MCF 10A (cell line): ENCODE data around the gene TELO2. TPM values are rescaled to one million over a fixed set of nuclear protein-coding genes. Genes with fewer than 3 reads are reported as not detected.

ENCODE experiments used
- BruUV-seq: library from RNA; stranded (reverse); fragments of 400-500 nt; replicated peaks from 2 replicates; lab custom pipeline; 2021; lab: Mats Ljungman, UMichigan
- CTCF ChIA-PET: fragments of 300-600 bp; sonication (Branson Sonifier 250); formaldehyde crosslinking; extraction: SDS; loops from one replicate; lab custom pipeline; 2021; ENCODE audit warnings: antibody characterized with exemption, inconsistent platforms; lab: Yijun Ruan, JAX
- POLR2A ChIA-PET: fragments of 300-600, 350-650 bp; sonication (Branson Sonifier 250); formaldehyde crosslinking; extraction: SDS; loops from one replicate; lab custom pipeline; 2020; ENCODE audit warnings: antibody characterized with exemption, inconsistent platforms; lab: Yijun Ruan, JAX
- DNase-seq: peaks from one replicate; pipeline ENCODE4 v3.0.0-alpha.2; 2018; ENCODE audit not compliant: unreplicated experiment
- H3K27ac Mint-ChIP-seq: one replicate; pipeline ENCODE4 v1.8.0; 2022; ENCODE audit warnings: mild to moderate bottlenecking, low read depth, mixed read lengths; ENCODE audit not compliant: unreplicated experiment
- H3K27me3 Mint-ChIP-seq: one replicate; pipeline ENCODE4 v1.8.0; 2022; ENCODE audit warnings: mixed read lengths; ENCODE audit not compliant: insufficient read depth, unreplicated experiment
- H3K36me3 Mint-ChIP-seq: one replicate; pipeline ENCODE4 v1.8.0; 2022; ENCODE audit warnings: mild to moderate bottlenecking, moderate library complexity, mixed read lengths; ENCODE audit not compliant: insufficient read depth, unreplicated experiment
- H3K4me1 Mint-ChIP-seq: one replicate; pipeline ENCODE4 v1.8.0; 2022; ENCODE audit warnings: mixed read lengths; ENCODE audit not compliant: insufficient read depth, unreplicated experiment
- H3K4me3 Mint-ChIP-seq: one replicate; pipeline ENCODE4 v1.8.0; 2022; ENCODE audit warnings: mild to moderate bottlenecking, moderate library complexity, mixed read lengths; ENCODE audit not compliant: unreplicated experiment
- H3K9me3 Mint-ChIP-seq: one replicate; pipeline ENCODE4 v1.8.0; 2022; ENCODE audit warnings: mixed read lengths; ENCODE audit not compliant: unreplicated experiment
- CTCF ChIP-seq: fragments of 200-600 bp; IDR thresholded peaks from one replicate; pipeline ENCODE4 v1.8.0; 2022; ENCODE audit warnings: antibody characterized with exemption, mild to moderate bottlenecking; ENCODE audit not compliant: unreplicated experiment
- intact Hi-C: fragments of 100-400 bp; cut with micrococcal nuclease; formaldehyde crosslinking; loops from 2 replicates; pipeline ENCODE4 v1.14.1; 2022
- total RNA-seq: library from RNA; stranded (reverse); gene quantifications from 2 replicates; pipeline ENCODE4 v1.2.3, GENCODE V29; 2022

Gene TELO2
- total RNA-seq, 1 experiment from 2014 or later, result 31.3 TPM

GRCh38 chr16:1503110-1503955 lies 10.2 kb downstream of the TELO2 start:
- Mint-ChIP-seq H3K4me1 (no peaks in the 10 kb centered on the region), H3K27ac (no peak overlapping the region), H3K36me3 (no peaks in the 10 kb centered on the region), H3K4me3 (no peak overlapping the region), H3K9me3 (no peaks in the 10 kb centered on the region), H3K27me3 (no peaks in the 10 kb centered on the region)
- intact Hi-C loops, result no loop called here
- DNase-seq, result no peak
- CTCF ChIA-PET, result no interaction called here
- TF ChIP-seq CTCF, result no peak
- no TSS peak for BruUV-seq
- POLR2A ChIA-PET, result no interaction called here

GRCh38 chr16:1505073-1505844 lies 12.1 kb downstream of the TELO2 start:
- CTCF ChIA-PET, result interaction anchor here (0.6 kb wide), 1 partner anchor 203 kb away, joined by 4 read pairs; no protein-coding TSS in a partner anchor

GRCh38 chr16:1505912-1506311 lies 12.8 kb downstream of the TELO2 start:
- POLR2A ChIA-PET, result no interaction called here
- no peaks in the 10 kb centered on the region for H3K4me1 Mint-ChIP-seq
- intact Hi-C loops, result no loop called here
- no peaks in the 10 kb centered on the region for H3K27me3 Mint-ChIP-seq
- no peak overlapping the region for H3K27ac Mint-ChIP-seq
- BruUV-seq, result no TSS peak
- no peaks in the 10 kb centered on the region for H3K9me3 Mint-ChIP-seq
- DNase-seq, result no peak
- H3K36me3 Mint-ChIP-seq, result peaks cover 4% of the 10 kb centered on the region
- CTCF ChIA-PET, result no interaction called here
- TF ChIP-seq CTCF, result no peak
- no peak overlapping the region for H3K4me3 Mint-ChIP-seq

More at GRCh38 chr16:1505073-1505844, 12.1 kb downstream of the TELO2 start:
- intact Hi-C loops, result no loop called here
- Mint-ChIP-seq H3K27ac (no peak overlapping the region), H3K27me3 (no peaks in the 10 kb centered on the region), H3K4me1 (no peaks in the 10 kb centered on the region), H3K9me3 (no peaks in the 10 kb centered on the region), H3K4me3 (no peak overlapping the region), H3K36me3 (no peaks in the 10 kb centered on the region)
- TF ChIP-seq CTCF, result no peak
- no peak for DNase-seq
- POLR2A ChIA-PET, result no interaction called here
- BruUV-seq, result no TSS peak

GRCh38 chr16:1506494-1507213 lies 13.5 kb downstream of the TELO2 start:
- H3K27ac Mint-ChIP-seq, result no peak overlapping the region
- CTCF ChIA-PET, result interaction anchor here (0.6 kb wide), 1 partner anchor 19 kb away, joined by 3 read pairs; no protein-coding TSS in a partner anchor
- no peaks in the 10 kb centered on the region for H3K9me3 Mint-ChIP-seq
- no peak for TF ChIP-seq CTCF
- intact Hi-C loops, result no loop called here
- no peaks in the 10 kb centered on the region for H3K4me1 Mint-ChIP-seq
- no peaks in the 10 kb centered on the region for H3K27me3 Mint-ChIP-seq
- POLR2A ChIA-PET, result no interaction called here
- peaks cover 4% of the 10 kb centered on the region for H3K36me3 Mint-ChIP-seq
- H3K4me3 Mint-ChIP-seq, result no peak overlapping the region
- no TSS peak for BruUV-seq
- DNase-seq, result no peak
